HepG2 (cell line): ENCODE data around the gene DYSF.

ENCODE experiments used
- CBX2 ChIP-seq, 2 experiments: fragments of 200-600 bp in 1 of 2; sonication (generic); formaldehyde crosslinking in 1 of 2; IDR thresholded peaks; 2 replicates each; pipeline versions ENCODE4 v1.7.0 to v1.8.1; 2018 to 2022; ENCODE audit warnings: low read depth in 2 of 2, low read length in 1 of 2, mild to moderate bottlenecking in 1 of 2, missing genetic modification reagents in 1 of 2
- E2F1 ChIP-seq: sonication (generic); formaldehyde crosslinking; IDR thresholded peaks from 2 replicates; pipeline ENCODE4 v1.5.0; 2020; ENCODE audit warnings: missing genetic modification reagents
- IRF9 ChIP-seq: sonication (generic); formaldehyde crosslinking; IDR thresholded peaks from 2 replicates; pipeline ENCODE4 v1.8.0; 2022; ENCODE audit warnings: missing genetic modification reagents, mild to moderate bottlenecking, borderline replicate concordance
- MATR3 ChIP-seq: sonication (generic); formaldehyde crosslinking; IDR thresholded peaks from 2 replicates; pipeline ENCODE4 v1.4.0; 2020; ENCODE audit warnings: missing genetic modification reagents

GRCh38 chr2:71556692-71557250, 103.4 kb downstream of the DYSF start:
- TF ChIP-seq CBX2 (IDR thresholded peaks at IDR 0.05; ENCODE audit: low read depth, low read length): no peak
- TF ChIP-seq CBX2 (CRISPR knock-in tag; IDR thresholded peaks at IDR 0.05; ENCODE audit: low read depth): no peak
- TF ChIP-seq E2F1 (CRISPR knock-in tag): no peak
- no peak for TF ChIP-seq IRF9
- no peak for TF ChIP-seq MATR3
